Measurements from ENCODE around the gene FAM169A. TPM values are rescaled to one million over a fixed set of nuclear protein-coding genes. Genes with fewer than 3 reads are reported as not detected.
"Not testable (repeated sequence)": the region's sequence is repeated elsewhere in the genome, so short reads cannot be mapped to it uniquely, and the experiment has no call there.

FAM169A gene
- total and polyA plus RNA-seq, 5 experiments from 2014 or later, result 5.7 to 26.1 (median 11.4) TPM

DNA sequence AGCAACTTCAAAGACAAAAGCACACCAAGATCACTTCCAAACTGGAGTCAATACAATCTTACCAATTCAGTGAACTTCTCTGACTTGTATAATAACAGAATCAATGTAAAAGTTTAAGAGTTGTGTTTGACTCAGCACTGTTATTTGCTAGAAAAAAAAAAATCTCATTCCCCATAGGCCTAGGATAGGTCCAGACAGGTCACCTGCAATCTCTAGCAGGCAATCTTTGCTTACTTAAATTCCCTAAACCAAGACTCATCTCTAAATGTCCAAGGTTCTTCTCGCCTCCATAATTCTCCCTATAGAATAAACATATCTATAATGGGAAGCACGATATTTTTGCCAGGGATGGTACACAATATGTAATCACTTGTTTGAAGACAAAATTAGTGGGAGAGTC lies 2.5 kb downstream of the FAM169A start:
- POLR2A ChIA-PET, result no interaction called here
- Mint-ChIP-seq H3K9me3 (no peaks in the 10 kb centered on the region), H3K27me3 (no peaks in the 10 kb centered on the region), H3K4me1 (peaks cover 38 to 65% (median 58%) of the 10 kb centered on the region in 4 donors), H3K36me3 (no peaks in the 10 kb centered on the region), H3K27ac (peak overlapping the region in 5 of 10 donors; percentile 0 to 96 (median 6)), H3K4me3 (peak overlapping the region in 8 of 10 donors; percentile 5 to 95 (median 40))
- ATAC-seq (no peak), DNase-seq (no peak)

DNA sequence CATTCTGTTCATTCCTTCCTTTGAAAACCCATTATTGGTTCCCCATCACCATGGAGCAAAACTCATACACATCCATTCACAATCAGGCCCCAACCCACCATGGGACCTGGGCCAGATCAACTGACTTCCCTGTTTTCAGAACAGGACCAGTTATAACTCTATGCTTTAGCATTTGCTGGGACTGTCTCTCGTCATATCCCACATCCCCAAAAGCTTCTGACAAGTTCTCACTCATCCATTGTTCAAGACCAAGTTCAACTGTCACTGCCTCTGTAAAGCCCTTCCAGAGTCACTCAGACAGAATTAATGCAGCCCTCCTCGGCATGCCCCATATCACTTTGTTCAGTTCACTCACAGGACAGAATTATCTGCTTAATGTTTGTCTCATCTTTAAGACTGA lies 4.0 kb downstream of the FAM169A start:
- ATAC-seq (no peak), DNase-seq (no peak)
- no peaks in the 10 kb centered on the region for H3K9me3 Mint-ChIP-seq
- H3K36me3 Mint-ChIP-seq, result no peaks in the 10 kb centered on the region
- H3K27ac Mint-ChIP-seq, result peak overlapping the region in 3 of 10 donors; percentile 8 to 26 (median 12)
- peak overlapping the region in 2 of 10 donors; percentile 3 to 11 for H3K4me3 Mint-ChIP-seq
- POLR2A ChIA-PET, result no interaction called here
- no peaks in the 10 kb centered on the region for H3K27me3 Mint-ChIP-seq
- peaks cover 38 to 65% (median 61%) of the 10 kb centered on the region in 4 donors for H3K4me1 Mint-ChIP-seq

DNA sequence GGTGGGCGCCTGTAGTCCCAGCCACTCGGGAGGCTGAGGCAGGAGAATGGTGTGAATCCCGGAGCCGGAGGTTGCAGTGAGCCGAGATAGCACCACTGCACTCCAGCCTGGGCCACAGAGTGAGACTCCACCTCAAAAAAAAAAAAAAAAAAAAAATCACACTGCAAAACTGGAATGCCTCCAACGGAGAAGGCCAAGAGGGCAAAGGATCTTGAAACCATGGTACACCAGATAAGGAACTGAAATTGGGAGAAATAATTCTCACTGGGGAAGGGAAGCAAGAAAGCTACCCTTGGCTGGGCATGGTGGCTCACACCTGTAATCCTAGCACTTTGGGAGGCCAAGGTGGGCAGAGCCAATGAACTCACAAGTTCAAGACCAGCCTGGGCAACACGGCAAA lies 9.2 kb downstream of the FAM169A start:
- DNase-seq, H3K4me3 Mint-ChIP-seq, H3K27me3 Mint-ChIP-seq, H3K9me3 Mint-ChIP-seq, H3K36me3 Mint-ChIP-seq, ATAC-seq, H3K27ac Mint-ChIP-seq: not testable (repeated sequence)
- POLR2A ChIA-PET, result interaction anchor here (0.7 kb wide), 1 partner anchor 354 kb away, joined by 4 read pairs; no protein-coding TSS in a partner anchor
- H3K4me1 Mint-ChIP-seq, result peaks cover 37 to 54% (median 44%) of the 10 kb centered on the region in 4 donors

DNA sequence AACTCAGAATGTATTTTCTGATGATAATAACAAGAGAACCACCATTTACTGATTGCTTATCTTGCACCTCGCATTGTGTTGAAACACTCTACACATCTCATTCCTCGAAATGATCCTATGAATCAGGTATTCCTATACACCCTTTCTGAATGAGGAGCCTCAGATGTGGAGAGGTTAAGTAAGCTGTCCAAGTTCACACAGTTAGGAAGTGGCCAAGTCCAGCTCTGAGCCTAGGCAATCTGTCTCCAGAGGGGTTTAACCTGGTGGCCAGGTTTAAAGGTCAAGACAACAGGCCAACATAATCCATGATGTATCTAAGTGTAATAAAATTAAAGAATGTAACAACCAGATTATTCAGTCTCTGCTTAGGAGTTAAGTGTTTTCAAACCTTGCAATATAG lies 12.9 kb downstream of the FAM169A start:
- DNase-seq, result no peak
- H3K4me1 Mint-ChIP-seq, result peaks cover 30 to 59% (median 55%) of the 10 kb centered on the region in 4 donors
- H3K27me3 Mint-ChIP-seq, result no peaks in the 10 kb centered on the region
- POLR2A ChIA-PET, result no interaction called here
- no peak for ATAC-seq
- H3K9me3 Mint-ChIP-seq, result peaks cover 0 to 9% (median 2%) of the 10 kb centered on the region in 9 donors
- H3K36me3 Mint-ChIP-seq, result peaks cover 0 to 10% (median 9%) of the 10 kb centered on the region in 3 donors
- H3K27ac Mint-ChIP-seq, result peak overlapping the region in 4 of 10 donors; percentile 9 to 62 (median 46)
- H3K4me3 Mint-ChIP-seq, result no peak overlapping the region

DNA sequence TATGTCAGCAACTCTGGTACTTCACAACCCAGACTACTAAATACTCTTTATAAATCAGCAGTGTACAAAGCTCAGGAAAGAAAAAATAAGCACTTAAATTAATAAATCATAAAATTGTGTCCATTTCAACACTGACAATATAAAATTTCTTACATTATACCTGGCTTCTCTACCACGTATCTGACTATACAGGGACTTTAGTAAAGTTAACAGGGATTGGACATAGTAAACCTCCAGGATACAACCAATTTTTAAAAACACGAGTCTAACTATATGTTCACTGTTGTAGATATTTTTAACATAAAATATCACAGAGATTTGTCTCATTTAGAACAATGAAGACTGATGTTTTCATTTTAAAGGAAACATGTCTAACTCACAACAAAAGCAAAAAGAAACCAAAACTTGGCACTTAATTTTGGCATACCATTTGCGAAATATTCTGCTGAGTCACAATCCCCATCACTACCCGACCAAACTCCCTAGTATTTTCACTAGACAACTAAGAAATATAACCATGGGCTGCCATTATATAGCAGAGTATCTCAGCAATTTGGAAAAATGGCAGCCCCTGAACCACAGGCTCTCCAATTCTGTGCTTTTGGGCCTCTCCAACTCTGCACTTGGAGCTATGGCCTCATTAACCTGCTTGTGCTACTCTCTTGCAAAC lies 14.4 kb downstream of the FAM169A start:
- peaks cover 0 to 9% (median 2%) of the 10 kb centered on the region in 9 donors for H3K9me3 Mint-ChIP-seq
- ATAC-seq (peak in 1 of 2 donors; percentile 23), DNase-seq (no peak)
- H3K27me3 Mint-ChIP-seq, result no peaks in the 10 kb centered on the region
- H3K4me3 Mint-ChIP-seq, result peak overlapping the region in 8 of 10 donors; percentile 5 to 67 (median 32)
- POLR2A ChIA-PET, result no interaction called here
- peak overlapping the region in 5 of 10 donors; percentile 11 to 70 (median 51) for H3K27ac Mint-ChIP-seq
- H3K36me3 Mint-ChIP-seq, result peaks cover 0 to 10% (median 7%) of the 10 kb centered on the region in 3 donors
- peaks cover 33 to 70% (median 62%) of the 10 kb centered on the region in 4 donors for H3K4me1 Mint-ChIP-seq

DNA sequence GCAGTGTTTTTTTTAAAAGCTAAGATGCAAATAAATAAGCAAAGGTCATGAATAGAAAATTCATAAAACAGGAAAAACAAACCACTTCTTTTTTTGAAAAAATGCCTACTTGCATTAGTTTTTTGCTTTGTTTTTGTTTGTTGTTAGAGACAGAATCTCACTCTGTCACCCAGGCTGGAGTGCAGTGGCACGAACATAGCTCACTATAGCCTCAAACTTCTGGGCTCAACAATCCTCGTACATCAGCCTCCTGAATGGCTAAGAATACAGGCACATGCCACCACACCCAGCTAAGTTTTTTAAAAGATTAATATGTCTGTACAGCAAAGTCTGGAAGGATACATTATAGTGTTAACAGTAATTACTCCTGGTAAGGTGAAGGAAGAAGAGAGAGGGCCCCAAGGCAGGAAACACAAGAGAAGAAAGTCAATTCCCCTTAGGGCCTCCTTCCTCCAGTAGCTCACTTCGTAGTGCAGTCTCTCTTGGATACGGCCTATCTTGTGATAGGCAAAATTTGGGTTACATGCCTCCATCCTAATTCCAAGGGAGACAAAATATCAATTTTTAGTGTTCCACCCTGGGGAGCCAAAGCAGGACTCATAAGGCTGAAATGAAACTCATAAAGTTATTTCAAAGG lies 15.3 kb downstream of the FAM169A start:
- Mint-ChIP-seq H3K9me3 (peaks cover 0 to 7% (median 2%) of the 10 kb centered on the region in 9 donors), H3K36me3 (peaks cover 0 to 7% (median 4%) of the 10 kb centered on the region in 3 donors), H3K4me3 (peak overlapping the region in 6 of 10 donors; percentile 9 to 50 (median 31)), H3K27ac (peak overlapping the region in 6 of 10 donors; percentile 9 to 74 (median 44)), H3K4me1 (peaks cover 35 to 74% (median 66%) of the 10 kb centered on the region in 4 donors), H3K27me3 (no peaks in the 10 kb centered on the region)
- POLR2A ChIA-PET, result interaction anchor here (1.6 kb wide), 1 partner anchor 15 kb away, joined by 4 read pairs; the partner anchor contains the start of gene FAM169A
- no peak for DNase-seq
- peak in 1 of 2 donors; percentile 57 for ATAC-seq

DNA sequence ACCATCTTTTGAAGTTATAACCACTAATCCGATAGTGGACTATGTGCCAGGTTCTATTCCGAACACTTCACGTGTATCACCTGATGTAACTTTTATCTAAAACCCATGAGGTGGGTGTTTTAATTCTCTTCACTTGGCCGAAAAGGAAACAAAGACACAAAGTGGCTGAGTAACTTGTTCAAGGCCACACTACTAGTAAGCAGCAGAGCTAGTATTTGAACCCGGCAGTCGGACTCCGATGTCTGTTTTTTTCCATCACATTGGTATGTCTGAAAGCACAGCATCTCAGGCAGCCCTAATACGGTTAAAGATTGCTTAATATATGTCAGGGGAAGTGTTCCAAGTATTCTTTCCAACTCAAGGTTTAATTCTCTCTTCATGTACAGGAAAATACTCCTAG lies 16.2 kb downstream of the FAM169A start:
- peaks cover 0 to 3% (median 0%) of the 10 kb centered on the region in 9 donors for H3K9me3 Mint-ChIP-seq
- H3K36me3 Mint-ChIP-seq, result peaks cover 0 to 4% (median 0%) of the 10 kb centered on the region in 3 donors
- H3K27me3 Mint-ChIP-seq, result no peaks in the 10 kb centered on the region
- peaks cover 33 to 73% (median 67%) of the 10 kb centered on the region in 4 donors for H3K4me1 Mint-ChIP-seq
- DNase-seq (no peak), ATAC-seq (no peak)
- H3K27ac Mint-ChIP-seq, result peak overlapping the region in 1 of 10 donors; percentile 1
- POLR2A ChIA-PET, result interaction anchor here (1.6 kb wide), 1 partner anchor 16 kb away, joined by 4 read pairs; the partner anchor contains the start of gene FAM169A
- no peak overlapping the region for H3K4me3 Mint-ChIP-seq

DNA sequence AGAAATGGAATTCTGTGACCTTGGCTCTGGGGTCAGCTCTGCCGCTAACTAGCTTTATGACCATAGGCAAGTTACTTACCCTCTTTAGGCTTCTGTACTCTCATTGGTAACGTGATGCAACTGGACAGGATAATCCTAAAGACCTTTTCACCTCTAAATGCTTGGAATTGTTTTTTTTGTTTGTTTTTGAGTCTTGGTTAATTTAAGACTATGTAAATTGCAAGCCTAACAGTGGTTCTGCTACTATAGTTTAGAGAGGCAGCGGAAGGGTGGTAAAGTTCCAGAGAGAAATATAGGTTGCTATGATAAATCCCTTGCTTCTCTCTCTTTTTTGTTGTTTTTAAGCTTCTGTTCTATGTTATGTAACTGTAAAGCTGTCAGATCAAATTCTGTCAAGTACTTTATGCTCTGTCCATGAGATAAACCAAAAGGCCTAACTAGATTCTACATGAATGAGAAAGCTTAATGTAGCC lies 17.6 kb downstream of the FAM169A start:
- Mint-ChIP-seq H3K4me3 (no peak overlapping the region), H3K27me3 (no peaks in the 10 kb centered on the region)
- POLR2A ChIA-PET, result no interaction called here

DNA sequence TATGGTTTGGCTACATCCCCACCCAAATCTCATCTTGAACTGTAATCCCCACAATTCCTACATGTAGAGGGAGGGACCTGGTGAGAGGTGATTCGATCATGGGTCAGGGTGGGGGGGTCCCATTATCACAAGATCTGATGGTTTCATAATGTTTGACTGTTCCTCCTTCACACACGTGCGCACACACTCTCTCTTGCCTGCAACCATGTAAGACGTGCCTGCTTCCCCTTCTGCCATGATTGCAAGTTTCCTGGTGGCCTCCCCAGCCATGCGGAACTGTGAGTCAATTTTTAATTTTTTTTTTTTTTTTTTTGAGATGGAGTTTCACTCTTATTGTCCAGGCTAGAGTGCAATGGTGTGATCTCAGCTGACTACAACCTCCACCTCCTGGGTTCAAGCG lies 27.0 kb downstream of the FAM169A start:
- no peaks in the 10 kb centered on the region for H3K27me3 Mint-ChIP-seq
- peaks cover 12 to 45% (median 28%) of the 10 kb centered on the region in 4 donors for H3K4me1 Mint-ChIP-seq
- H3K9me3 Mint-ChIP-seq, result no peaks in the 10 kb centered on the region
- DNase-seq (no peak), ATAC-seq (no peak)
- H3K4me3 Mint-ChIP-seq, result peak overlapping the region in 1 of 10 donors; percentile 23
- peaks cover 8 to 60% (median 33%) of the 10 kb centered on the region in 3 donors for H3K36me3 Mint-ChIP-seq
- H3K27ac Mint-ChIP-seq, result peak overlapping the region in 1 of 10 donors; percentile 28
- POLR2A ChIA-PET, result interaction anchor here (1.2 kb wide), 1 partner anchor 213 kb away, joined by 6 read pairs; the partner anchor contains the start of gene GCNT4

More for the DNA sequence above, 17.6 kb downstream of the FAM169A start:
- ATAC-seq (no peak), DNase-seq (no peak)
- H3K9me3 Mint-ChIP-seq, result no peaks in the 10 kb centered on the region
- H3K4me1 Mint-ChIP-seq, result peaks cover 34 to 78% (median 75%) of the 10 kb centered on the region in 4 donors
- H3K36me3 Mint-ChIP-seq, result peaks cover 0 to 7% (median 0%) of the 10 kb centered on the region in 3 donors
- peak overlapping the region in 1 of 10 donors; percentile 25 for H3K27ac Mint-ChIP-seq

DNA sequence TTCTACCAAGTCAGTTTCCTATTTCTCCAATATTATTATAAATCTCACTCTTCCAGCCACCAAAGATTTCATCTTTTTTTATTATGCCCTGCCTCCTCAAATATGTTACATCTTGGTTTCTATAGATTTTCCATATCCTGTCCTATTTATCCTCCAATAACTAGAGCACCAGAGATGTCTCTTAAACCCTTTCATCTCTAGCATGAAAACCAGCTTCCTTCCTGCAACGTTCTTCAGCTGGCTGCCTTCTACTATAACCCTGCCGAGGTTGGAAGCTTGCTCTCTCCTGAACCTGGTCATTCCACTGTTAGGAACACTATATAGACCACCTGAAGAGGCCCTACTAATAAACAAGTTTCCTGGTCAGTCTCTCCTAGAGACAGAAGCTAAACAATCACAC lies 27.9 kb downstream of the FAM169A start:
- H3K4me1 Mint-ChIP-seq, result peaks cover 6 to 37% (median 20%) of the 10 kb centered on the region in 4 donors
- DNase-seq, result no peak

DNA sequence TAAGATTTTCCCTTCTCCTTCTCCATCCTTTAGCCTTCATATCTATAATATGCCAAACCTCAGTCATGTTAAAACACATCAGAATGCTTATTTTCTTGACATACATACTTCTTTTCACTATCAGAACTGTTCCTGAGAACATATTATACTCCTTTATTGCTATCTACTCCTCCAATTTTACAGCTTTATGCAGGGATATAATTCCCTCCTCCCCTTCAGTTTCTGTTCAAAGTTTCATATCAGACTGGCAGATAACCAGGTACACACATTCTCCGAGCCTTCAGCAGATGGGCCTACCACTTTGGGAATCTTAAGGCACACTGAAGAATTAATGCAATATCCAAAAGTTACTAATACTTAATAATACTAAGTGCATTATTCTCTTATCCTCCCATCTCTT lies 29.1 kb downstream of the FAM169A start:
- POLR2A ChIA-PET, result interaction anchor here (1.4 kb wide), 1 partner anchor 29 kb away, joined by 4 read pairs; the partner anchor contains the start of gene FAM169A
- Mint-ChIP-seq H3K27me3 (no peaks in the 10 kb centered on the region), H3K36me3 (peaks cover 10 to 75% (median 34%) of the 10 kb centered on the region in 3 donors), H3K9me3 (no peaks in the 10 kb centered on the region), H3K27ac (no peak overlapping the region), H3K4me3 (no peak overlapping the region), H3K4me1 (peaks cover 6 to 27% (median 15%) of the 10 kb centered on the region in 4 donors)
- ATAC-seq, result no peak
- DNase-seq, result no peak

More for the DNA sequence above, 27.9 kb downstream of the FAM169A start:
- H3K36me3 Mint-ChIP-seq, result peaks cover 10 to 68% (median 34%) of the 10 kb centered on the region in 3 donors
- ATAC-seq, result peak in 1 of 2 donors; percentile 42
- no peaks in the 10 kb centered on the region for H3K9me3 Mint-ChIP-seq
- POLR2A ChIA-PET, result interaction anchor here (1.2 to 1.4 kb wide), 2 partner anchors 28 to 214 kb away, joined by 4 to 6 read pairs; partner anchors contain the start of genes FAM169A and GCNT4
- H3K4me3 Mint-ChIP-seq, result peak overlapping the region in 4 of 10 donors; percentile 4 to 36 (median 14)
- H3K27ac Mint-ChIP-seq, result peak overlapping the region in 8 of 10 donors; percentile 1 to 76 (median 30)
- no peaks in the 10 kb centered on the region for H3K27me3 Mint-ChIP-seq

DNA sequence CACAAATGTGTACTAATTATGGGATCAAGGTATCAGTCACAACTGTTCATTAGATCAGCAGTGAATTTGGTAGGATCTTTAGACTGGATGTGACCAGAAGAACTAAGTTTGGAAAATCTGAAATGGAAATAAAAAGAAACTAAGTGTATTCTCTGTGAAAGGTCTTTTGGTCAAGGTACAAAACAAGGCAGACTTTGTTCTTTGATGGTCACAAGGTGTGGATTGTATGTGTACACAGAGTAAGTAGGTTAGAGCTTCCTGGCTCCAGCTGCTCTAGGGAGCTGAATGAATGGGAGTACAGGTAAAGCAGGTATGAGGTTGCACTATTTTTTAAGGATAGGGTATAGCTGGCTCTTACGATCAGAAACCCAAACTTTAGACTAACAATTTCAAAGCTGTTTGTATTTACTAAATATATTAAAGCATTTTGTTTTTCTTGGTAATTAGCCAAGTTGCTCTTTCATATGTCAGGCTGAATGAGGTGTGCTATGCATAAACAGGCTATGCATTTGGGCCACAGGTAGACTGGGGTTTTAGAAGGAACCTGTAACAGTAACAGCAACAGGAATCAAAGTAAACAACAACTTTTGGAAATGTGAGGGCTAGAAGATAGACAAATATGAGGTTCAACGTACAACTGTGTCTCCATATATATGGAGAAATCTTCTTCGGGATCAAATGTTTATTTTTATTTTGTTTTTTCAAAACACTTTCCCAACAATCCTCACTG lies 32.5 kb downstream of the FAM169A start:
- Mint-ChIP-seq H3K27ac (no peak overlapping the region), H3K36me3 (peaks cover 10 to 86% (median 46%) of the 10 kb centered on the region in 3 donors), H3K27me3 (no peaks in the 10 kb centered on the region), H3K4me1 (peaks cover 7 to 24% (median 9%) of the 10 kb centered on the region in 4 donors), H3K4me3 (no peak overlapping the region), H3K9me3 (no peaks in the 10 kb centered on the region)
- ATAC-seq (no peak), DNase-seq (no peak)
- POLR2A ChIA-PET, result no interaction called here
